ENCODE data around the gene LETMD1.

Gene LETMD1

DNA sequence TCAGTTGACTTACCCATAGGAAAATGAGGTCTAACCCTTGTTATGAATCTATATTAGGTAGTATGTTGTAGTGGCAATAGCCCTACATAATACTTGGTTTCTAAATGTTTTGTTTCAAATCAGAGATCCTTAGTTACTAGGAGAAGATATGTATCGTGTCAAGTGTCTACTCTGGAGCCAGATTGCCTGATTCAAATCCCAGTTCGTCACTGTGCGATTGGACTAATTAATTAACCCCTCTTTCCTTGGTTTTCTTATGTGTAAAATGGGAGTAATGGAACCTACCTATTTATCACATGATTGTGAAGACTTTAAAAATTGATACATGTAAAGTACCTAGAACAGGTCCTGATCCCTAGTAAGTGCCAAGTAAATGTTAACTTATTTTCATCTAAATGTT, 1.4 kb downstream of the LETMD1 start:
- no peak overlapping the region for H3K23ac ChIP-seq (ENCODE audit: low read length in 2 of 2)
- WGBS: 100% methylated on average over 1 of the region's 3 CpGs
- H3K4me3 ChIP-seq (ENCODE audit: insufficient read depth in 1 of 2, low read depth in 1 of 2, low read length in 2 of 2): peak overlapping the region in 1 of 2 experiments; percentile 85

GRCh38 chr12:51051787-51052186, 3.7 kb downstream of the LETMD1 start:
- H3K18ac ChIP-seq (ENCODE audit: low read depth in 1 of 2, low read length in 2 of 2): no peak overlapping the region
- H2AFZ ChIP-seq (ENCODE audit: low read depth, low read length): no peak overlapping the region
- no peak overlapping the region for H2BK15ac ChIP-seq (ENCODE audit: low read depth, poor library complexity, severe bottlenecking)
- no peak overlapping the region for H3K27ac ChIP-seq (ENCODE audit: low read length, poor library complexity, severe bottlenecking)
- no peak overlapping the region for H2BK120ac ChIP-seq (ENCODE audit: low read depth, low read length)
- H3K23ac ChIP-seq (ENCODE audit: low read length in 2 of 2): no peak overlapping the region
- peaks cover 20% of the 10 kb centered on the region for H3K79me1 ChIP-seq (replicated peaks; ENCODE audit: low read length, poor library complexity, severe bottlenecking)
- H4K91ac ChIP-seq (ENCODE audit: low read length): no peak overlapping the region
- H3K27me3 ChIP-seq (ENCODE audit: control insufficient read depth in 1 of 2, insufficient read depth in 1 of 2, low read length in 2 of 2): no peaks in the 10 kb centered on the region
- H2BK5ac ChIP-seq (ENCODE audit: low read depth, low read length, poor library complexity, severe bottlenecking): no peak overlapping the region
- no peaks in the 10 kb centered on the region for H3K9me3 ChIP-seq (ENCODE audit: control insufficient read depth, low read length)
- H2BK12ac ChIP-seq (ENCODE audit: low read length in 2 of 2): no peak overlapping the region
- no peak for DNase-seq
- no peak overlapping the region for H3K9ac ChIP-seq (ENCODE audit: low read length)
- no peak overlapping the region for H3K4me3 ChIP-seq (ENCODE audit: insufficient read depth in 1 of 2, low read depth in 1 of 2, low read length in 2 of 2)
- H3K14ac ChIP-seq (ENCODE audit: low read length in 2 of 2): no peak overlapping the region
- H2AK5ac ChIP-seq (ENCODE audit: low read length, severe bottlenecking): no peak overlapping the region
- H4K8ac ChIP-seq (ENCODE audit: low read length): no peak overlapping the region
- H3K4me2 ChIP-seq (ENCODE audit: low read length, poor library complexity, severe bottlenecking): no peak overlapping the region
- H3K4me1 ChIP-seq (ENCODE audit: control insufficient read depth, insufficient read depth, low read depth, low read length): peaks cover 1% of the 10 kb centered on the region
- no peak overlapping the region for H3K4ac ChIP-seq (ENCODE audit: low read depth in 1 of 2, low read length in 2 of 2)
- H3K36me3 ChIP-seq (ENCODE audit: control insufficient read depth in 1 of 2, insufficient read depth in 2 of 2, low read depth in 1 of 2, low read length in 2 of 2): peaks cover 12 to 48% of the 10 kb centered on the region in 2 experiments
- 87% methylated on average over 4 of the region's 4 CpGs for WGBS

More for the DNA sequence above, 1.4 kb downstream of the LETMD1 start:
- no peak overlapping the region for H4K91ac ChIP-seq (ENCODE audit: low read length)
- H3K4me2 ChIP-seq (ENCODE audit: low read length, poor library complexity, severe bottlenecking): peak overlapping the region; percentile 2
- no peak overlapping the region for H2AFZ ChIP-seq (ENCODE audit: low read depth, low read length)
- DNase-seq: no peak
- H3K9ac ChIP-seq (ENCODE audit: low read length): peak overlapping the region; percentile 89
- H2BK5ac ChIP-seq (ENCODE audit: low read depth, low read length, poor library complexity, severe bottlenecking): no peak overlapping the region
- peaks cover 3 to 28% of the 10 kb centered on the region in 2 experiments for H3K36me3 ChIP-seq (ENCODE audit: control insufficient read depth in 1 of 2, insufficient read depth in 2 of 2, low read depth in 1 of 2, low read length in 2 of 2)
- H3K4me1 ChIP-seq (ENCODE audit: control insufficient read depth, insufficient read depth, low read depth, low read length): peaks cover 1% of the 10 kb centered on the region
- no peak overlapping the region for H3K14ac ChIP-seq (ENCODE audit: low read length in 2 of 2)
- H2AK5ac ChIP-seq (ENCODE audit: low read length, severe bottlenecking): no peak overlapping the region
- H2BK12ac ChIP-seq (ENCODE audit: low read length in 2 of 2): no peak overlapping the region
- H4K8ac ChIP-seq (ENCODE audit: low read length): no peak overlapping the region
- H2BK120ac ChIP-seq (ENCODE audit: low read depth, low read length): no peak overlapping the region
- no peaks in the 10 kb centered on the region for H3K9me3 ChIP-seq (ENCODE audit: control insufficient read depth, low read length)
- H3K27me3 ChIP-seq (ENCODE audit: control insufficient read depth in 1 of 2, insufficient read depth in 1 of 2, low read length in 2 of 2): no peaks in the 10 kb centered on the region
- H3K18ac ChIP-seq (ENCODE audit: low read depth in 1 of 2, low read length in 2 of 2): no peak overlapping the region
- no peak overlapping the region for H3K27ac ChIP-seq (ENCODE audit: low read length, poor library complexity, severe bottlenecking)
- no peak overlapping the region for H3K4ac ChIP-seq (ENCODE audit: low read depth in 1 of 2, low read length in 2 of 2)
- H3K79me1 ChIP-seq (replicated peaks; ENCODE audit: low read length, poor library complexity, severe bottlenecking): peaks cover 19% of the 10 kb centered on the region
- H2BK15ac ChIP-seq (ENCODE audit: low read depth, poor library complexity, severe bottlenecking): no peak overlapping the region

DNA sequence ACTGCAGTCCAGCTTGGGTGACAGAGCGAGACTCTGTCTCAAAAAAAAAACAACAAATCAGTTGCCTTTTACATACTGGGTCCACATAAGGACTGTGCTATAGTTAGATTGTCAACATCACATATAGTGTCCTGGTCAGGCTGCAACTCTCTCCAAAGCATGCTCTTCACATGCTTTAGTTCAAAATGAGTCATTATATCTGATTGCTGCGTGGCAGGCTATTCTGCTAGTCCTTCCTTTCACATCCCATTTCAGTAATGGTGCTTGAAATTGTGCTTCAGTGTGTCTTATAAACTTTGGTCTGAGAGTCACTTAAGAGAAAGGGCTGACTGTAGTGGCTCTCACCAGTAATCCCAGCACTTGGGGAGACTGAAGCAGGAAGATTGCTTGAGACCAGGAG, 6.9 kb downstream of the LETMD1 start:
- Histone ChIP-seq H4K91ac (ENCODE audit: low read length) (no peak overlapping the region), H3K36me3 (ENCODE audit: control insufficient read depth in 1 of 2, insufficient read depth in 2 of 2, low read depth in 1 of 2, low read length in 2 of 2) (peaks cover 25 to 79% of the 10 kb centered on the region in 2 experiments)
- WGBS: no CpG with 5 or more reads among the region's 2 CpGs

GRCh38 chr12:51056242-51056641, 8.1 kb downstream of the LETMD1 start:
- Histone ChIP-seq H2BK15ac (ENCODE audit: low read depth, poor library complexity, severe bottlenecking) (no peak overlapping the region), H2AFZ (ENCODE audit: low read depth, low read length) (no peak overlapping the region), H2BK120ac (ENCODE audit: low read depth, low read length) (no peak overlapping the region), H4K91ac (ENCODE audit: low read length) (no peak overlapping the region), H3K36me3 (ENCODE audit: control insufficient read depth in 1 of 2, insufficient read depth in 2 of 2, low read depth in 1 of 2, low read length in 2 of 2) (peaks cover 30 to 85% of the 10 kb centered on the region in 2 experiments), H3K27ac (ENCODE audit: low read length, poor library complexity, severe bottlenecking) (no peak overlapping the region), H3K4me2 (ENCODE audit: low read length, poor library complexity, severe bottlenecking) (no peak overlapping the region), H3K27me3 (ENCODE audit: control insufficient read depth in 1 of 2, insufficient read depth in 1 of 2, low read length in 2 of 2) (no peaks in the 10 kb centered on the region), H3K9me3 (ENCODE audit: control insufficient read depth, low read length) (no peaks in the 10 kb centered on the region), H3K9ac (ENCODE audit: low read length) (no peak overlapping the region), H3K4me3 (ENCODE audit: insufficient read depth in 1 of 2, low read depth in 1 of 2, low read length in 2 of 2) (no peak overlapping the region), H3K4ac (ENCODE audit: low read depth in 1 of 2, low read length in 2 of 2) (no peak overlapping the region), H4K8ac (ENCODE audit: low read length) (no peak overlapping the region), H2BK12ac (ENCODE audit: low read length in 2 of 2) (no peak overlapping the region), H3K23ac (ENCODE audit: low read length in 2 of 2) (no peak overlapping the region), H3K79me1 (replicated peaks; ENCODE audit: low read length, poor library complexity, severe bottlenecking) (peaks cover 15% of the 10 kb centered on the region), H3K18ac (ENCODE audit: low read depth in 1 of 2, low read length in 2 of 2) (no peak overlapping the region), H3K14ac (ENCODE audit: low read length in 2 of 2) (no peak overlapping the region), H3K4me1 (ENCODE audit: control insufficient read depth, insufficient read depth, low read depth, low read length) (no peaks in the 10 kb centered on the region), H2BK5ac (ENCODE audit: low read depth, low read length, poor library complexity, severe bottlenecking) (no peak overlapping the region), H2AK5ac (ENCODE audit: low read length, severe bottlenecking) (no peak overlapping the region)
- WGBS: 91% methylated on average over 4 of the region's 5 CpGs
- no peak for DNase-seq

More for the DNA sequence above, 6.9 kb downstream of the LETMD1 start:
- Histone ChIP-seq H3K79me1 (replicated peaks; ENCODE audit: low read length, poor library complexity, severe bottlenecking) (peaks cover 15% of the 10 kb centered on the region), H2BK12ac (ENCODE audit: low read length in 2 of 2) (no peak overlapping the region), H3K14ac (ENCODE audit: low read length in 2 of 2) (no peak overlapping the region), H3K27me3 (ENCODE audit: control insufficient read depth in 1 of 2, insufficient read depth in 1 of 2, low read length in 2 of 2) (no peaks in the 10 kb centered on the region), H3K4me1 (ENCODE audit: control insufficient read depth, insufficient read depth, low read depth, low read length) (no peaks in the 10 kb centered on the region), H3K9me3 (ENCODE audit: control insufficient read depth, low read length) (no peaks in the 10 kb centered on the region), H2BK120ac (ENCODE audit: low read depth, low read length) (no peak overlapping the region), H2BK5ac (ENCODE audit: low read depth, low read length, poor library complexity, severe bottlenecking) (no peak overlapping the region), H2BK15ac (ENCODE audit: low read depth, poor library complexity, severe bottlenecking) (no peak overlapping the region), H3K27ac (ENCODE audit: low read length, poor library complexity, severe bottlenecking) (no peak overlapping the region), H3K4me2 (ENCODE audit: low read length, poor library complexity, severe bottlenecking) (no peak overlapping the region), H3K18ac (ENCODE audit: low read depth in 1 of 2, low read length in 2 of 2) (no peak overlapping the region), H3K4me3 (ENCODE audit: insufficient read depth in 1 of 2, low read depth in 1 of 2, low read length in 2 of 2) (no peak overlapping the region), H2AFZ (ENCODE audit: low read depth, low read length) (no peak overlapping the region), H2AK5ac (ENCODE audit: low read length, severe bottlenecking) (no peak overlapping the region), H3K9ac (ENCODE audit: low read length) (no peak overlapping the region), H3K23ac (ENCODE audit: low read length in 2 of 2) (no peak overlapping the region), H3K4ac (ENCODE audit: low read depth in 1 of 2, low read length in 2 of 2) (no peak overlapping the region), H4K8ac (ENCODE audit: low read length) (no peak overlapping the region)
- DNase-seq: no peak
